IMR-90 (cell line): ENCODE data around the gene MROH7. TPM values are rescaled to one million over a fixed set of nuclear protein-coding genes. Genes with fewer than 3 reads are reported as not detected.

ENCODE experiments used
- ATAC-seq: fragments of 200-7000 bp; cut with Tn5 transposase; 2 replicates; pipeline ENCODE4 v1.9.1; 2020; ENCODE audit warnings: low read depth, mild to moderate bottlenecking, moderate library complexity
- BruUV-seq: library from RNA; stranded (reverse); fragments of 400-500 nt; replicated peaks from 2 replicates; lab custom pipeline; 2021; lab: Mats Ljungman, UMichigan
- CTCF ChIA-PET: fragments of 300-600 bp; formaldehyde crosslinking; extraction: SDS; loops from one replicate; lab custom pipeline; 2021; ENCODE audit warnings: antibody characterized with exemption; lab: Yijun Ruan, JAX
- POLR2A ChIA-PET: fragments of 300-600 bp; sonication (Branson Sonifier 250); formaldehyde crosslinking; loops from one replicate; lab custom pipeline; 2022; ENCODE audit warnings: antibody characterized with exemption; ENCODE audit not compliant: unreplicated experiment; lab: Charles Lee
- DNase-seq: peaks from one replicate; pipeline ENCODE4 v3.0.0; 2013
- H2AFZ ChIP-seq: replicated peaks from 2 replicates; pipeline ENCODE3; 2013; ENCODE audit warnings: low read length, mild to moderate bottlenecking; ENCODE audit not compliant: poor library complexity
- H2AK5ac ChIP-seq: 2 replicates; pipeline ENCODE4 v1.6.1; 2013; ENCODE audit warnings: low read depth, low read length, inconsistent platforms
- H2AK9ac ChIP-seq: replicated peaks from 2 replicates; pipeline ENCODE3; 2013; ENCODE audit warnings: mild to moderate bottlenecking, low read depth, low read length, moderate library complexity; ENCODE audit not compliant: poor library complexity
- H2BK120ac ChIP-seq: 2 replicates; pipeline ENCODE4 v1.6.1; 2013; ENCODE audit warnings: low read depth, low read length, inconsistent platforms
- H2BK15ac ChIP-seq: 3 replicates; pipeline ENCODE4 v1.6.1; 2013; ENCODE audit warnings: low read depth, low read length, inconsistent platforms
- H2BK20ac ChIP-seq: 2 replicates; pipeline ENCODE4 v1.6.1; 2013; ENCODE audit warnings: low read depth, mild to moderate bottlenecking, inconsistent platforms, low read length, moderate library complexity
- H2BK5ac ChIP-seq: 2 replicates; pipeline ENCODE4 v1.6.1; 2013; ENCODE audit warnings: mild to moderate bottlenecking, low read depth, low read length, inconsistent platforms; ENCODE audit not compliant: poor library complexity, severe bottlenecking
- H3K14ac ChIP-seq: replicated peaks from 2 replicates; pipeline ENCODE4 v1.6.1; 2013; ENCODE audit warnings: low read depth, low read length, inconsistent platforms
- H3K18ac ChIP-seq: 2 replicates; pipeline ENCODE4 v1.6.1; 2013; ENCODE audit warnings: low read depth, low read length, control low read depth
- H3K23ac ChIP-seq: 2 replicates; pipeline ENCODE4 v1.6.1; 2013; ENCODE audit warnings: low read depth, low read length, inconsistent platforms
- H3K27ac ChIP-seq: 2 replicates; pipeline ENCODE4 v1.5.1; 2013; ENCODE audit warnings: mild to moderate bottlenecking, control low read depth, low read length; ENCODE audit not compliant: insufficient read depth
- H3K27me3 ChIP-seq: 2 replicates; pipeline ENCODE4 v1.6.1; 2013; ENCODE audit warnings: low read length; ENCODE audit not compliant: control insufficient read depth, insufficient read depth
- H3K36me3 ChIP-seq: 2 replicates; pipeline ENCODE4 v1.6.1; 2013; ENCODE audit warnings: low read length, mixed read lengths; ENCODE audit not compliant: control insufficient read depth, insufficient read depth
- H3K4ac ChIP-seq: 2 replicates; pipeline ENCODE4 v1.6.1; 2013; ENCODE audit warnings: low read depth, low read length, inconsistent platforms
- H3K4me1 ChIP-seq: 2 replicates; pipeline ENCODE4 v1.6.1; 2013; ENCODE audit warnings: low read length, mixed read lengths; ENCODE audit not compliant: control insufficient read depth, insufficient read depth
- H3K4me2 ChIP-seq: 2 replicates; pipeline ENCODE4 v1.6.1; 2013; ENCODE audit warnings: low read depth, mild to moderate bottlenecking, control low read depth, low read length, moderate library complexity
- H3K4me3 ChIP-seq: 2 replicates; pipeline ENCODE4 v1.5.1; 2013; ENCODE audit warnings: low read depth, mild to moderate bottlenecking, control low read depth, low read length, moderate library complexity; ENCODE audit not compliant: insufficient read depth
- H3K56ac ChIP-seq: 2 replicates; pipeline ENCODE4 v1.6.1; 2013; ENCODE audit warnings: low read length, inconsistent platforms; ENCODE audit not compliant: insufficient read depth; ENCODE audit errors: extremely low read depth
- H3K79me1 ChIP-seq, 2 experiments: 2 replicates each; pipeline ENCODE4 v1.6.1; 2013; ENCODE audit warnings: low read length in 2 of 2, inconsistent platforms in 1 of 2, low read depth in 1 of 2
- H3K9ac ChIP-seq: 2 replicates; pipeline ENCODE4 v1.6.1; 2013; ENCODE audit warnings: low read depth, low read length, control low read depth
- H3K9me1 ChIP-seq: 2 replicates; pipeline ENCODE4 v1.6.1; 2013; ENCODE audit warnings: low read length, inconsistent platforms; ENCODE audit not compliant: insufficient read depth
- H3K9me3 ChIP-seq: 2 replicates; pipeline ENCODE4 v1.6.1; 2013; ENCODE audit warnings: low read length; ENCODE audit not compliant: control insufficient read depth, insufficient read depth
- H4K20me1 ChIP-seq: 2 replicates; pipeline ENCODE4 v1.6.1; 2013; ENCODE audit warnings: low read length, inconsistent platforms; ENCODE audit not compliant: insufficient read depth
- H4K5ac ChIP-seq: 2 replicates; pipeline ENCODE4 v1.6.1; 2013; ENCODE audit warnings: mild to moderate bottlenecking, low read depth, low read length, control low read depth
- H4K8ac ChIP-seq, 2 experiments: 2 replicates each; pipeline ENCODE4 v1.6.1; 2013; ENCODE audit warnings: low read depth in 2 of 2, low read length in 2 of 2, control low read depth in 1 of 2, inconsistent platforms in 1 of 2
- H4K91ac ChIP-seq: 2 replicates; pipeline ENCODE4 v1.6.1; 2013; ENCODE audit warnings: low read depth, low read length, inconsistent platforms; ENCODE audit not compliant: insufficient read depth
- BHLHE40 ChIP-seq: fragments of 150-350 bp; IDR thresholded peaks from 2 replicates; pipeline ENCODE4 v1.6.1; 2016; ENCODE audit warnings: mild to moderate bottlenecking, low read depth, low read length
- CEBPB ChIP-seq: IDR thresholded peaks from 2 replicates; pipeline ENCODE4 v1.6.1; 2012; ENCODE audit warnings: low read depth, low read length, improper control_type of control experiment
- CHD1 ChIP-seq: IDR thresholded peaks from 2 replicates; pipeline ENCODE4 v1.6.1; 2012; ENCODE audit warnings: low read depth, low read length, improper control_type of control experiment
- CTCF ChIP-seq: conservative IDR thresholded peaks from 2 replicates; pipeline ENCODE4 v1.5.1; 2012; ENCODE audit warnings: mild to moderate bottlenecking, low read depth, low read length, improper control_type of control experiment
- ELK1 ChIP-seq: fragments of 150-350 bp; IDR thresholded peaks from 2 replicates; pipeline ENCODE4 v1.6.1; 2016; ENCODE audit warnings: low read depth, mild to moderate bottlenecking, low read length, moderate library complexity, borderline replicate concordance
- FOS ChIP-seq: fragments of 150-350 bp; IDR thresholded peaks from 2 replicates; pipeline ENCODE4 v1.6.1; 2016; ENCODE audit warnings: low read depth, low read length
- MAFK ChIP-seq: IDR thresholded peaks from 2 replicates; pipeline ENCODE4 v1.6.1; 2012; ENCODE audit warnings: low read depth, low read length, improper control_type of control experiment
- MAZ ChIP-seq: IDR thresholded peaks from 2 replicates; pipeline ENCODE4 v1.6.1; 2012; ENCODE audit warnings: low read depth, mild to moderate bottlenecking, low read length, improper control_type of control experiment, moderate library complexity, borderline replicate concordance
- MXI1 ChIP-seq: IDR thresholded peaks from 2 replicates; pipeline ENCODE4 v1.6.1; 2012; ENCODE audit warnings: low read depth, mild to moderate bottlenecking, low read length, moderate library complexity, borderline replicate concordance
- NFE2L2 ChIP-seq: fragments of 150-350 bp; IDR thresholded peaks from 2 replicates; pipeline ENCODE4 v1.6.1; 2016; ENCODE audit warnings: low read depth, mild to moderate bottlenecking, low read length
- POLR2A ChIP-seq: IDR thresholded peaks from 2 replicates; pipeline ENCODE4 v1.6.1; 2012; ENCODE audit warnings: mild to moderate bottlenecking, low read depth, low read length
- RAD21 ChIP-seq: IDR thresholded peaks from 2 replicates; pipeline ENCODE4 v1.6.1; 2012; ENCODE audit warnings: low read length, improper control_type of control experiment
- RFX5 ChIP-seq: IDR thresholded peaks from 2 replicates; pipeline ENCODE4 v1.8.0; 2012; ENCODE audit warnings: low read depth, mild to moderate bottlenecking, low read length, moderate library complexity
- SMC3 ChIP-seq: fragments of 150-350 bp; IDR thresholded peaks from 2 replicates; pipeline ENCODE4 v1.6.1; 2016; ENCODE audit warnings: low read depth, mild to moderate bottlenecking, antibody characterized with exemption, low read length, moderate library complexity
- USF2 ChIP-seq: fragments of 150-350 bp; IDR thresholded peaks from 2 replicates; pipeline ENCODE4 v1.6.1; 2017; ENCODE audit warnings: mild to moderate bottlenecking, antibody characterized with exemption, low read length, low read depth
- WGBS, 2 experiments: methylation state at CpG; one replicate each; pipeline versions ENCODE4 v1.1.5 to v1.1.7; 2013; ENCODE audit warnings: missing lambda C conversion rate in 2 of 2; ENCODE audit not compliant: insufficient read length in 1 of 2; ENCODE audit errors: extremely low coverage in 2 of 2; 5-methylcytosine and 5-hydroxymethylcytosine counted together
- dilution Hi-C: fragments of 300-500 bp; cut with HindIII; formaldehyde crosslinking; loops from one replicate; pipeline ENCODE4 v1.14.3; 2018; ENCODE audit warnings: low sequenced_read_pairs; ENCODE audit not compliant: unreplicated experiment
- in situ Hi-C: fragments of 300-500 bp; cut with MboI; formaldehyde crosslinking; loops from 3 replicates; pipeline ENCODE4 v1.14.3; 2019; ENCODE audit warnings: low sequenced_read_pairs, inconsistent platforms, mixed read lengths
- intact Hi-C: fragments of 100-400 bp; cut with micrococcal nuclease; formaldehyde crosslinking; loops from 2 replicates; pipeline ENCODE4 v1.10.0; 2022
- polyA plus RNA-seq, 3 experiments: library from polyadenylated mRNA; depleted of rRNA; stranded (reverse); fragments of >200 nt; gene quantifications; 2 replicates each; pipeline ENCODE4 v1.2.3, GENCODE V29; 2012; ENCODE audit warnings: low replicate concordance in 1 of 3
- total RNA-seq: library from RNA; depleted of rRNA; stranded (reverse); fragments of >200 nt; gene quantifications from 2 replicates; pipeline ENCODE4 v1.2.3, GENCODE V29; 2012

The MROH7 gene
- total and polyA plus RNA-seq, 2 of the 4 experiments (the other 2 are of a cell fraction), result not detected

- TF ChIP-seq CEBPB (no peak), CHD1 (no peak), SMC3 (no peak)
Measured at GRCh38 chr1:54650417-54650816, 8.8 kb downstream of the MROH7 start (continued).

- H2BK5ac ChIP-seq, result no peak overlapping the region
- no peaks in the 10 kb centered on the region for H3K79me1 ChIP-seq
- H3K27me3 ChIP-seq, result peaks cover 34% of the 10 kb centered on the region
- no peak overlapping the region for H2BK20ac ChIP-seq
- POLR2A ChIA-PET, result no interaction called here
- BruUV-seq, result no TSS peak
- no peak overlapping the region for H3K4me3 ChIP-seq
- intact Hi-C loops, result no loop called here
- H3K27ac ChIP-seq, result no peak overlapping the region
- H4K5ac ChIP-seq, result no peak overlapping the region
- H3K23ac ChIP-seq, result no peak overlapping the region
- no peak overlapping the region for H3K14ac ChIP-seq
- no peak overlapping the region for H4K91ac ChIP-seq
- no peak overlapping the region for H3K4ac ChIP-seq
- in situ Hi-C loops, result no loop called here
- H2AK5ac ChIP-seq, result no peak overlapping the region
- no peaks in the 10 kb centered on the region for H3K4me1 ChIP-seq
- H2BK15ac ChIP-seq, result no peak overlapping the region
- no peak overlapping the region for H3K4me2 ChIP-seq
- H3K18ac ChIP-seq, result no peak overlapping the region
- no peak overlapping the region for H3K56ac ChIP-seq
- dilution Hi-C loops, result no loop called here
- CTCF ChIA-PET, result no interaction called here
- no peaks in the 10 kb centered on the region for H3K9me1 ChIP-seq
- no peak overlapping the region for H4K8ac ChIP-seq
- WGBS, 2 experiments, result no CpG with 5 or more reads among the region's 3 CpGs
- H3K36me3 ChIP-seq, result no peaks in the 10 kb centered on the region
- no peak overlapping the region for H2AFZ ChIP-seq
- H2BK120ac ChIP-seq, result no peak overlapping the region
- H4K20me1 ChIP-seq, result no peaks in the 10 kb centered on the region
- ATAC-seq (no peak), DNase-seq (no peak)
- H3K9me3 ChIP-seq, result no peaks in the 10 kb centered on the region
- no peak overlapping the region for H2AK9ac ChIP-seq
- H3K9ac ChIP-seq, result no peak overlapping the region
- TF ChIP-seq USF2 (no peak), BHLHE40 (no peak), SMC3 (no peak), MAZ (no peak), RFX5 (no peak), CTCF (no peak), RAD21 (no peak), NFE2L2 (no peak), FOS (no peak), CHD1 (no peak), MAFK (no peak), POLR2A (no peak), MXI1 (no peak), ELK1 (no peak)
Measured at GRCh38 chr1:54651608-54652007, 10.0 kb downstream of the MROH7 start.
